Activated CD4-positive, alpha-beta T cell treated with anti-CD3 and anti-CD28 coated beads for 36 hours (primary cell): ENCODE measurements around the gene IBA57. TPM values are rescaled to one million over a fixed set of nuclear protein-coding genes. Genes with fewer than 3 reads are reported as not detected.
"Not testable (repeated sequence)": the region's sequence is repeated elsewhere in the genome, so short reads cannot be mapped to it uniquely, and the experiment has no call there.

ENCODE experiments used
- ATAC-seq: fragments of 200-7000 bp; cut with Tn5 transposase; one replicate; pipeline ENCODE4 v1.10.0; 2021; ENCODE audit warnings: mild to moderate bottlenecking, moderate library complexity
- CTCF ChIA-PET: fragments of 350-600 bp; sonication (Branson Sonifier 250); formaldehyde crosslinking; loops from one replicate; lab custom pipeline; 2021; ENCODE audit warnings: antibody characterized with exemption; lab: Charles Lee
- POLR2A ChIA-PET: fragments of 350-600 bp; sonication (Branson Sonifier 250); formaldehyde crosslinking; loops from one replicate; lab custom pipeline; 2021; ENCODE audit warnings: antibody characterized with exemption, inconsistent platforms; lab: Charles Lee
- DNase-seq: peaks from one replicate; pipeline ENCODE4 v3.0.0-alpha.2; 2020
- H3K27ac Mint-ChIP-seq: one replicate; pipeline ENCODE4 v1.8.0; 2021; ENCODE audit warnings: mixed read lengths
- H3K27me3 Mint-ChIP-seq: one replicate; pipeline ENCODE4 v1.8.0; 2021; ENCODE audit warnings: mixed read lengths
- H3K36me3 Mint-ChIP-seq: one replicate; pipeline ENCODE4 v1.8.0; 2021; ENCODE audit warnings: low read depth, mixed read lengths
- H3K4me1 Mint-ChIP-seq: one replicate; pipeline ENCODE4 v1.8.0; 2021; ENCODE audit warnings: mixed read lengths
- H3K4me3 Mint-ChIP-seq: one replicate; pipeline ENCODE4 v1.8.0; 2021; ENCODE audit warnings: mild to moderate bottlenecking, moderate library complexity, mixed read lengths
- H3K9me3 Mint-ChIP-seq: one replicate; pipeline ENCODE4 v1.8.0; 2021; ENCODE audit warnings: low read depth, mixed read lengths
- intact Hi-C, 2 experiments: fragments of 100-400 bp; cut with DNase I in 1 of 2; cut with micrococcal nuclease in 1 of 2; formaldehyde crosslinking; loops; one replicate each; pipeline versions ENCODE4 v1.14.2 to v1.15.1; 2022 to 2024; cut with DNase I, micrococcal nuclease
- total RNA-seq, 2 experiments: library from RNA; stranded (reverse); gene quantifications; one replicate each; pipeline ENCODE4 v1.2.3, GENCODE V29; 2021

The IBA57 gene
- total RNA-seq, 2 experiments from 2014 or later, result 6.0 to 8.3 TPM

DNA sequence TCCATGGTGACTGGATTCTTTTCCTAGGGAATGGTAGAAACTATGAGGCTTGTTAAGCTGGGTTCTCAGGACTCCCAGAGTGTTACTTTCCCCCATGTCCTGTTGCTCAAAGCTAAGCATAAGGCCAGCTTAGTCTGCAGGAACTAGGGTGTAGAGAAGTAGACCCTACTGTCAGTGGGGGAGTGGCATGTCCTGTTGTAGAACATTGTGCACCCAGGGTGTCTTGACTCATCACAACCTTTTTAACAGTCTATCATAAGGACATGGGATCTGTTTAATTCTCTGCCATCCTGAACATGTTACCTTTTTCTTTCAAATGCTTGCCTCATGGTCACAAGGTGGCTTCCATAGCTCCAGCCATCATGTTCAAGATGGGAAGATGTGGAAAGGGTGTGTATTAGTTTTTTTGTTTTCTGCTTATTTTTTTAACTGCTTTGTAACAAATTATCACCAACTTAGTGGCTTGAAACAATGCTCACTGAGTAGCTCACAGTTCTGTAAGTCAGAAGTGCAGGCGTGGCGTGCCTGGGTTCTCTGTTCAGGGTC is 59.6 kb downstream of the IBA57 start:
- ChIA-PET POLR2A (no interaction called here), CTCF (interaction anchor here (0.5 kb wide), 1 partner anchor 560 kb away, joined by 3 read pairs; no protein-coding TSS in a partner anchor)
- no peak for DNase-seq
- peaks cover 13% of the 10 kb centered on the region for H3K9me3 Mint-ChIP-seq
- ATAC-seq, result no peak
- H3K4me3 Mint-ChIP-seq, result no peak overlapping the region
- H3K36me3 Mint-ChIP-seq, result peaks cover 47% of the 10 kb centered on the region
- intact Hi-C loops, result no loop called here
- no peaks in the 10 kb centered on the region for H3K4me1 Mint-ChIP-seq
- no peak overlapping the region for H3K27ac Mint-ChIP-seq
- no peaks in the 10 kb centered on the region for H3K27me3 Mint-ChIP-seq

GRCh38 chr1:228225740-228226139 is 60.1 kb downstream of the IBA57 start:
- DNase-seq (no peak), ATAC-seq (no peak)
- CTCF ChIA-PET, result interaction anchor here (0.5 kb wide), 1 partner anchor 559 kb away, joined by 3 read pairs; no protein-coding TSS in a partner anchor
- POLR2A ChIA-PET, result no interaction called here
- Mint-ChIP-seq H3K27me3 (no peaks in the 10 kb centered on the region), H3K9me3 (peaks cover 13% of the 10 kb centered on the region), H3K36me3 (peaks cover 51% of the 10 kb centered on the region), H3K4me3 (no peak overlapping the region), H3K4me1 (no peaks in the 10 kb centered on the region), H3K27ac (no peak overlapping the region)
- intact Hi-C loops, result no loop called here

- DNase-seq (no peak), ATAC-seq (no peak)
- H3K27ac Mint-ChIP-seq, result no peak overlapping the region
- no peaks in the 10 kb centered on the region for H3K27me3 Mint-ChIP-seq
- CTCF ChIA-PET, result no interaction called here
- H3K9me3 Mint-ChIP-seq, result peaks cover 13% of the 10 kb centered on the region
- POLR2A ChIA-PET, result no interaction called here
- no peak overlapping the region for H3K4me3 Mint-ChIP-seq
- H3K4me1 Mint-ChIP-seq, result no peaks in the 10 kb centered on the region
- intact Hi-C loops, result no loop called here
- peaks cover 52% of the 10 kb centered on the region for H3K36me3 Mint-ChIP-seq
Measured at GRCh38 chr1:228226141-228226874, 60.7 kb downstream of the IBA57 start.

DNA sequence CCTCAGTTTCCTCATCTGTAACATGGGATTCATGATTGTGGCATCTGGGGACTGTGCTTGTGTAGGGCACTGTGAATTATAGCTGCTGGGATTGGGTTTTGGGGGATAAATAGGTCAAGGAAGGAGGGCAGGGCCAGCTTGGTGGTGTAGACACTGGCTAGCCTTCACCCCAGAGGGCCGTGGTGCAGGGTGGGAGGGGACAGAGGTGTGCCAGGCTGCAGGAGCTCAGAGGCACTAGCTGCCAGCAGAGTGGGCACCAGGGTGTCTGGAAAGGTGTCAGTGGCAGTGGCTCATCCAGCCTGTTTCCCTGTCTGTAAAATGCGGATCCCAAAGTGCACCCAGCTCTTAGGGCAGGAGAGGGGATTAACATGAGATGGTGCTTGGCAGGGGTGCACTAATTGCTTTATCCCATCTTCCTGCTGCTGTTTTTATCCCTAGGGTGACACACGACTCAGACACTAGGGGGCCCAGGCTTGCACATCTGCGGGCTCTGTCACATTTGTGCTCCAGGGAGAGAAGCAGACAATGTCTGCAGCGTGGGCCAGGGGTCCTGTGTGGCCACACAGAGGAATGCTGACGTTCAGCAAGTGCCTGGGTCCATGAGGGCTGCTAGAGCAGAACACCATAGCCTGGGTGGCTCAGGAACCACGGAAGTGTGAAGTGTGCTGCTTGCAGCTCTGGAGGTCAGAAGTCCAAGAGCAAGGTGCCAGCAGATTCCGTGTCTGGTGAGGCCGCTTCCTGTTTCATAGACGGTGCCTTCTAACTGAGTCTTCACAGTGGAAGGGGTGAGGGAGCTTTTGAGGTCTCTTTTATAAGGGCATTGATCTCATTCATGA is 61.6 kb downstream of the IBA57 start:
- Mint-ChIP-seq H3K4me3 (no peak overlapping the region), H3K36me3 (peaks cover 59% of the 10 kb centered on the region), H3K4me1 (no peaks in the 10 kb centered on the region), H3K9me3 (peaks cover 13% of the 10 kb centered on the region), H3K27ac (no peak overlapping the region), H3K27me3 (no peaks in the 10 kb centered on the region)
- intact Hi-C loops, result no loop called here
- POLR2A ChIA-PET, result no interaction called here
- ATAC-seq, result no peak
- no peak for DNase-seq
- CTCF ChIA-PET, result no interaction called here

DNA sequence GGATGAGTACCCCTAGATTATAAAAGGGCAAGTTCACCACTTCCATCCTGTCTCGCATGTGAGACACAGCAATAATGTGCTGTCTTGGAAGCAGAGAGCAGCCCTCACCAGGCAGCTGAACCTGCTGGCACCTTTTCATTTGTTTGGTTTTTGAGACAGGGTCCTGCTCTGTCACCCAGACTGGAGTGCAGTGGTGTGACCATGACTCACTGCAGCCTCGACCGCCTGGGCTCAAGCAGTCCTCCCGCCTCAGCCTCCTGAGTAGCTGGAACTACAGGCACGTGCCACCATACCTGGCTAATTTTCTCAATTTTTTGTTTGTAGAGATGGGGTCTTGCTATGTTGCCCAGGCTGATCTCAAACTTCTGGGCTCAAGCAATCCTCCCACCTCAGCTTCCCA is 62.5 kb downstream of the IBA57 start:
- H3K9me3 Mint-ChIP-seq, result peaks cover 21% of the 10 kb centered on the region
- ATAC-seq, CTCF ChIA-PET, H3K27me3 Mint-ChIP-seq, DNase-seq, H3K4me1 Mint-ChIP-seq, intact Hi-C loops, H3K27ac Mint-ChIP-seq, POLR2A ChIA-PET, H3K4me3 Mint-ChIP-seq: not testable (repeated sequence)
- peaks cover 62% of the 10 kb centered on the region for H3K36me3 Mint-ChIP-seq

DNA sequence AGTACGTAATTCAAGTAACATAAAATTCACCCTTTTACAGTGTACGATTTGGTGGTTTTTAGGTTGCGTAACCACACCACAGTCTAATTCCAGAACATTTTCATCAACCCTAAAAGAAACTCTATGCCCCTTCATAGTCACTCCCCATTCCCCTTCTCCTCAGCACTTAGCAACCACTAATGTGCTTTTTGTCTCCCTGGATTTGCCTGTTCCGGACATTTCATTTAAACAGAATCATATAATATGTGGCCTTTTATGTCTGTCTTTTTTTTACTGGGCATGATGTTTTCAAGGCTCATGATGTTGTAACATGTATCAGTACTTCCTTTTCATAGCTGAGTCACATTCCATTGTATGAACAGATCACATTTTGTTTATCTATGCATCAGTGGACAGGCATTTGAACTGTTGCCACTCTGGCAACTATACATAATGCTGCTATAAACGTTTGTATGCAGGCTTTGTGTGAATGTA is 63.0 kb downstream of the IBA57 start:
- DNase-seq (no peak), ATAC-seq (no peak)
- Mint-ChIP-seq H3K27me3 (no peaks in the 10 kb centered on the region), H3K4me1 (no peaks in the 10 kb centered on the region), H3K36me3 (peaks cover 64% of the 10 kb centered on the region), H3K27ac (no peak overlapping the region), H3K9me3 (peaks cover 23% of the 10 kb centered on the region), H3K4me3 (no peak overlapping the region)
- POLR2A ChIA-PET, result no interaction called here
- intact Hi-C loops, result no loop called here
- CTCF ChIA-PET, result interaction anchor here (0.6 to 0.8 kb wide), 2 partner anchors 9 to 16 kb away, joined by 3 to 4 read pairs; no protein-coding TSS in a partner anchor

GRCh38 chr1:228231189-228231588 is 65.6 kb downstream of the IBA57 start:
- H3K27me3 Mint-ChIP-seq, result no peaks in the 10 kb centered on the region
- peaks cover 20% of the 10 kb centered on the region for H3K9me3 Mint-ChIP-seq
- no peak for ATAC-seq
- H3K4me1 Mint-ChIP-seq, result no peaks in the 10 kb centered on the region
- no peak overlapping the region for H3K4me3 Mint-ChIP-seq
- POLR2A ChIA-PET, result no interaction called here
- DNase-seq, result no peak
- no peak overlapping the region for H3K27ac Mint-ChIP-seq
- intact Hi-C loops, result no loop called here
- peaks cover 59% of the 10 kb centered on the region for H3K36me3 Mint-ChIP-seq
- CTCF ChIA-PET, result no interaction called here

Other genes starting within 250 kb of the IBA57 start
- gene WNT9A, start 217.9 kb upstream of the IBA57 start, total RNA-seq, result under 1 TPM in 1 of 2 experiments, not detected in 1; 0.04 TPM
- not detected for gene WNT3A, start 158.8 kb upstream of the IBA57 start, total RNA-seq
- gene ARF1, start 83.1 kb upstream of the IBA57 start, total RNA-seq, result 100 to 1,000 TPM; 325 to 337 TPM
- 10 to 100 TPM; 14.6 to 22.5 TPM for gene C1orf35, start 62.5 kb upstream of the IBA57 start, total RNA-seq
- 10 to 100 TPM; 51.0 to 57.7 TPM for gene MRPL55, start 56.5 kb upstream of the IBA57 start, total RNA-seq
- gene GUK1, start 25.5 kb upstream of the IBA57 start, total RNA-seq, result 100 to 1,000 TPM; 196 to 270 TPM
- gene GJC2, start 15.9 kb upstream of the IBA57 start, total RNA-seq, result under 1 TPM in 1 of 2 experiments, not detected in 1; 0.64 TPM
- gene OBSCN, start 42.2 kb downstream of the IBA57 start, total RNA-seq, result 10 to 100 TPM; 20.0 to 20.5 TPM
- 10 to 100 TPM; 27.0 to 33.3 TPM for gene TRIM11, start 241.0 kb downstream of the IBA57 start, total RNA-seq